Lower leg skin (tissue), 4 donors: ENCODE measurements around the gene DHRS7B. TPM values are rescaled to one million over a fixed set of nuclear protein-coding genes. Genes with fewer than 3 reads are reported as not detected.

Experiments used
- DNase-seq, 2 donors: peaks; one replicate each; pipeline ENCODE4 v3.0.0-alpha.2; 2019; ENCODE audit warnings: low spot score in 2 of 2
- H3K4me3 ChIP-seq: fragments of 200-600 bp; sonication (generic); 2 replicates; pipeline ENCODE4 v1.5.1; 2017; ENCODE audit warnings: mild to moderate bottlenecking, low read depth; ENCODE audit not compliant: poor library complexity, severe bottlenecking
- POLR2A ChIP-seq, 2 donors: fragments of 450-650 bp; IDR thresholded peaks; one replicate each; pipeline ENCODE4 v1.6.1; 2016 to 2017; ENCODE audit warnings: antibody characterized with exemption in 2 of 2, mild to moderate bottlenecking in 1 of 2, moderate library complexity in 1 of 2
- whole genome bisulfite sequencing, 2 donors: methylation state at CpG; one replicate each; pipeline ENCODE4 v1.1.5; 2018; 5-methylcytosine and 5-hydroxymethylcytosine counted together
- intact Hi-C: fragments of 100-400 bp; cut with DNase I; formaldehyde crosslinking; loops from one replicate; pipeline ENCODE4 v1.15.0; 2023; ENCODE audit warnings: low total_unique reads
- total RNA-seq, 4 donors: library from RNA; depleted of rRNA; stranded (reverse); fragments of >200 nt; gene quantifications; one replicate each; pipeline ENCODE4 v1.1.0, GENCODE V29; 2016
- TF ChIP-seq, protein P1 (sequence below), 3 donors: fragments of 450-650 bp; IDR thresholded peaks; one replicate each; pipeline ENCODE4 v1.5.1; 2016; ENCODE audit warnings: antibody characterized with exemption in 3 of 3, mild to moderate bottlenecking in 3 of 3, moderate library complexity in 2 of 3

DHRS7B gene
- total RNA-seq, 4 donors from 2014 or later = 35.2 to 59.4 (median 39.6) TPM

DNA sequence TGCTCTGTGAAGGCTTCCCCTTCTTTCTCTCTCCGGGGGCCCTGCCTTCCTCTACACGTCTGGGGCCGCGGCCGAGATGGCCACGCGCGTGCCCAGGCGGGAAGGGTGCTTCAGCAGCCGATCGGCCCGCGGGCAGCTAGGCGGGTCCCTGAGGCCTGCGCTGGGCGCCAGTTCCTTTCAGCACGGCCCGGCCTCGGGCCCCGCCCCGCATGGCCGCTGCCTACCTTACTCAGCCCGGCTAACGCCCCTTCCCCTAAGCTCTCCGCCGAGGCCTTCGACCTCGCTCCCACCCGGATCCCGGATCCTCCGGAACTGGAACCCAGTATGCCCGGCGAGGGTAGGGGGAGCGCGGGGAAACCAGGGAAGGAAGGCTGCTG, 86.9 kb downstream of the DHRS7B start:
- TF ChIP-seq, protein P1, sequence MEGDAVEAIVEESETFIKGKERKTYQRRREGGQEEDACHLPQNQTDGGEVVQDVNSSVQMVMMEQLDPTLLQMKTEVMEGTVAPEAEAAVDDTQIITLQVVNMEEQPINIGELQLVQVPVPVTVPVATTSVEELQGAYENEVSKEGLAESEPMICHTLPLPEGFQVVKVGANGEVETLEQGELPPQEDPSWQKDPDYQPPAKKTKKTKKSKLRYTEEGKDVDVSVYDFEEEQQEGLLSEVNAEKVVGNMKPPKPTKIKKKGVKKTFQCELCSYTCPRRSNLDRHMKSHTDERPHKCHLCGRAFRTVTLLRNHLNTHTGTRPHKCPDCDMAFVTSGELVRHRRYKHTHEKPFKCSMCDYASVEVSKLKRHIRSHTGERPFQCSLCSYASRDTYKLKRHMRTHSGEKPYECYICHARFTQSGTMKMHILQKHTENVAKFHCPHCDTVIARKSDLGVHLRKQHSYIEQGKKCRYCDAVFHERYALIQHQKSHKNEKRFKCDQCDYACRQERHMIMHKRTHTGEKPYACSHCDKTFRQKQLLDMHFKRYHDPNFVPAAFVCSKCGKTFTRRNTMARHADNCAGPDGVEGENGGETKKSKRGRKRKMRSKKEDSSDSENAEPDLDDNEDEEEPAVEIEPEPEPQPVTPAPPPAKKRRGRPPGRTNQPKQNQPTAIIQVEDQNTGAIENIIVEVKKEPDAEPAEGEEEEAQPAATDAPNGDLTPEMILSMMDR (IDR thresholded peaks at IDR 0.05) = no peak
- TF ChIP-seq POLR2A (IDR thresholded peaks at IDR 0.05) = no peak
- peak in 1 of 2 donors; percentile 89 for DNase-seq
- 0 to 1% methylated on average over 34 to 35 of the region's 35 CpGs for WGBS, 2 donors
- intact Hi-C loops = loop anchor here (10.0 kb wide), 1 partner anchor 89 kb away; the partner anchor contains the start of gene DHRS7B
- H3K4me3 ChIP-seq = peak overlapping the region; percentile 72

GRCh38 chr17:21214015-21214776, 87.4 kb downstream of the DHRS7B start, which contains the start of gene TMEM11:
Gene TMEM11, minus strand, starts transcription at chr17:21214161. Its CDS starts 9 bp downstream, at chr17:21214152.
- TF ChIP-seq POLR2A (IDR thresholded peaks at IDR 0.05) = no peak
- 0% methylated on average over 17 to 22 of the region's 76 CpGs for WGBS, 2 donors
- intact Hi-C loops = loop anchor here (10.0 kb wide), 1 partner anchor 89 kb away; the partner anchor contains the start of gene DHRS7B
- H3K4me3 ChIP-seq = peak within 1 kb of the TSS; percentile 72
- DNase-seq = peak; percentile 94 to 99

GRCh38 chr17:21214777-21215541, 88.2 kb downstream of the DHRS7B start:
- intact Hi-C loops = loop anchor here (10.0 kb wide), 1 partner anchor 90 kb away; the partner anchor contains the start of gene DHRS7B
- peak in 1 of 2 donors; percentile 89 for DNase-seq
- peak overlapping the region; percentile 72 for H3K4me3 ChIP-seq
- TF ChIP-seq, protein P1 (IDR thresholded peaks at IDR 0.05) = no peak
- no peak for TF ChIP-seq POLR2A (IDR thresholded peaks at IDR 0.05)
- WGBS, 2 donors = 3 to 5% methylated on average over 23 of the region's 23 CpGs

GRCh38 chr17:21215935-21216334, 89.2 kb downstream of the DHRS7B start:
- intact Hi-C loops = loop anchor here (10.0 kb wide), 1 partner anchor 91 kb away; the partner anchor contains the start of gene DHRS7B
- no peak for DNase-seq
- no peak overlapping the region for H3K4me3 ChIP-seq
- 84 to 88% methylated on average over 6 of the region's 6 CpGs for WGBS, 2 donors
- TF ChIP-seq, protein P1 (IDR thresholded peaks at IDR 0.05) = no peak
- no peak for TF ChIP-seq POLR2A (IDR thresholded peaks at IDR 0.05)

DNA sequence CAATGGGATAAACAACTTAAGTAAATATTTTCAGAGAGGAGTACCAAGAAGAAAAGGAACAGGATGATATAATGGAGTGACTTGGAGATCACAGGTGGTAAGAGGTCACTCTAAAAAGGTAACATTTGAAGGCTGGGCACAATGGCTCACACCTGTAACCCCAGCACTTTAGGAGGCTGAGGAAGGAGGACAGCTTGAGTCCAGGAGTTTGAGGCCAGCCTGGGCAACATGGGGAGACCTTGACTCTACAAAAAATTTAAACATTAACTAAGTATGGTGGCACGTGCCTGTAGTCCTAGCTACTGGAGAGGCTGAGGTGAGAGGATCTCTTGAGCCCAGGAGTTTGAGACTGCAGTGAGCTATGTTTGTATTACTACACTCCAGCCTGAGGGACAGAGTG, 90.6 kb downstream of the DHRS7B start:
- 86 to 94% methylated on average over 1 of the region's 1 CpG for WGBS, 2 donors
- no peak for DNase-seq
- H3K4me3 ChIP-seq = no peak overlapping the region
- TF ChIP-seq, protein P1 (IDR thresholded peaks at IDR 0.05) = no peak
- TF ChIP-seq POLR2A (IDR thresholded peaks at IDR 0.05) = no peak
- intact Hi-C loops = loop anchor here (10.0 kb wide), 1 partner anchor 93 kb away; the partner anchor contains the start of gene DHRS7B

GRCh38 chr17:21218101-21218500, 91.3 kb downstream of the DHRS7B start:
- no peak for TF ChIP-seq POLR2A (IDR thresholded peaks at IDR 0.05)
- TF ChIP-seq, protein P1 (IDR thresholded peaks at IDR 0.05) = no peak
- H3K4me3 ChIP-seq = no peak overlapping the region
- intact Hi-C loops = loop anchor here (10.0 kb wide), 1 partner anchor 93 kb away; the partner anchor contains the start of gene DHRS7B
- 83% methylated on average over 3 of the region's 3 CpGs for WGBS, 2 donors
- DNase-seq = no peak
